ENCODE results near the gene EXOC5.

GRCh38 chr14:57275023-57275664 lies 6.4 kb upstream of the EXOC5 start:
- TF ChIP-seq, protein P1, sequence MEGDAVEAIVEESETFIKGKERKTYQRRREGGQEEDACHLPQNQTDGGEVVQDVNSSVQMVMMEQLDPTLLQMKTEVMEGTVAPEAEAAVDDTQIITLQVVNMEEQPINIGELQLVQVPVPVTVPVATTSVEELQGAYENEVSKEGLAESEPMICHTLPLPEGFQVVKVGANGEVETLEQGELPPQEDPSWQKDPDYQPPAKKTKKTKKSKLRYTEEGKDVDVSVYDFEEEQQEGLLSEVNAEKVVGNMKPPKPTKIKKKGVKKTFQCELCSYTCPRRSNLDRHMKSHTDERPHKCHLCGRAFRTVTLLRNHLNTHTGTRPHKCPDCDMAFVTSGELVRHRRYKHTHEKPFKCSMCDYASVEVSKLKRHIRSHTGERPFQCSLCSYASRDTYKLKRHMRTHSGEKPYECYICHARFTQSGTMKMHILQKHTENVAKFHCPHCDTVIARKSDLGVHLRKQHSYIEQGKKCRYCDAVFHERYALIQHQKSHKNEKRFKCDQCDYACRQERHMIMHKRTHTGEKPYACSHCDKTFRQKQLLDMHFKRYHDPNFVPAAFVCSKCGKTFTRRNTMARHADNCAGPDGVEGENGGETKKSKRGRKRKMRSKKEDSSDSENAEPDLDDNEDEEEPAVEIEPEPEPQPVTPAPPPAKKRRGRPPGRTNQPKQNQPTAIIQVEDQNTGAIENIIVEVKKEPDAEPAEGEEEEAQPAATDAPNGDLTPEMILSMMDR (IDR thresholded peaks at IDR 0.05), result no peak
- TF ChIP-seq POLR2A (IDR thresholded peaks at IDR 0.05), result no peak

All from suprapubic skin (tissue), 3 donors.